HG02884 (cell line): ENCODE measurements around the gene ZSCAN21.

Experiments used
- ATAC-seq: cut with Tn5 transposase; IDR thresholded peaks from one replicate; pipeline ENCODE4 v1.9.1; 2021; ENCODE audit warnings: mild to moderate bottlenecking, moderate library complexity; ENCODE audit not compliant: unreplicated experiment

The ZSCAN21 gene

GRCh38 chr7:100072462-100072861 lies 22.9 kb downstream of the ZSCAN21 start:
- no peak for ATAC-seq

- ATAC-seq = no peak
Measured at GRCh38 chr7:100074841-100075240, 25.3 kb downstream of the ZSCAN21 start.

GRCh38 chr7:100075418-100075817 lies 25.8 kb downstream of the ZSCAN21 start:
- ATAC-seq = no peak

- no peak for ATAC-seq
Measured at GRCh38 chr7:100077205-100077604, 27.6 kb downstream of the ZSCAN21 start.

- ATAC-seq = no peak
Measured at GRCh38 chr7:100079024-100079560, 29.5 kb downstream of the ZSCAN21 start.

GRCh38 chr7:100080907-100081534 lies 31.4 kb downstream of the ZSCAN21 start:
- no peak for ATAC-seq

- peak; percentile 84 for ATAC-seq
Measured at GRCh38 chr7:100081535-100082102, 32.0 kb downstream of the ZSCAN21 start, which contains the start of gene ZNF3. ZNF3 (minus strand) TSS chr7:100081723; CDS start chr7:100077357, 4,366 bp downstream.

GRCh38 chr7:100082978-100083377 lies 33.4 kb downstream of the ZSCAN21 start:
- no peak for ATAC-seq

- no peak for ATAC-seq
Measured at GRCh38 chr7:100085515-100085914, 35.9 kb downstream of the ZSCAN21 start.

- no peak for ATAC-seq
Measured at GRCh38 chr7:100087055-100087750, 37.6 kb downstream of the ZSCAN21 start.

GRCh38 chr7:100088095-100088620 lies 38.6 kb downstream of the ZSCAN21 start:
- ATAC-seq = no peak

- ATAC-seq = peak; percentile 50
Measured at GRCh38 chr7:100088621-100089457, 39.3 kb downstream of the ZSCAN21 start, which contains the start of gene COPS6. COPS6 (plus strand) TSS chr7:100088969; CDS start chr7:100088991, 22 bp downstream.

GRCh38 chr7:100089458-100090196 lies 40.1 kb downstream of the ZSCAN21 start:
- no peak for ATAC-seq

- ATAC-seq = no peak
Measured at GRCh38 chr7:100090527-100091410, 41.2 kb downstream of the ZSCAN21 start.

GRCh38 chr7:100091411-100092181 lies 42.0 kb downstream of the ZSCAN21 start:
- ATAC-seq = no peak

GRCh38 chr7:100093054-100093453 lies 43.5 kb downstream of the ZSCAN21 start:
- ATAC-seq = no peak

- no peak for ATAC-seq
Measured at GRCh38 chr7:100093498-100093897, 43.9 kb downstream of the ZSCAN21 start.

- no peak for ATAC-seq
Measured at GRCh38 chr7:100093925-100094486, 44.4 kb downstream of the ZSCAN21 start.
